DOHH2 (cell line): ENCODE data around the gene LOX.

Experiments
- H3F3A ChIP-seq: fragments of 200-600 bp; sonication (generic), shearing (Covaris generic); 2 replicates; pipeline ENCODE4 v1.6.0; 2016; ENCODE audit warnings: antibody characterized with exemption, mild to moderate bottlenecking; ENCODE audit not compliant: control insufficient read depth, insufficient read depth
- H3K27ac ChIP-seq: fragments of 200-600 bp; sonication (generic); 2 replicates; pipeline ENCODE4 v1.5.1; 2014; ENCODE audit warnings: low read depth, mild to moderate bottlenecking, low read length, moderate library complexity
- H3K27me3 ChIP-seq: fragments of 200-600 bp; sonication (generic); 2 replicates; pipeline ENCODE4 v1.6.1; 2014; ENCODE audit warnings: mild to moderate bottlenecking, low read length, mixed read lengths; ENCODE audit not compliant: control insufficient read depth
- H3K36me3 ChIP-seq: fragments of 200-600 bp; sonication (generic); 2 replicates; pipeline ENCODE4 v1.6.1; 2014; ENCODE audit warnings: mild to moderate bottlenecking, low read length, moderate library complexity, mixed read lengths; ENCODE audit not compliant: control insufficient read depth
- H3K4me1 ChIP-seq: fragments of 200-600 bp; sonication (generic); 2 replicates; pipeline ENCODE4 v1.6.1; 2014; ENCODE audit warnings: mild to moderate bottlenecking, low read length, mixed read lengths; ENCODE audit not compliant: control insufficient read depth
- H3K4me2 ChIP-seq: fragments of 200-600 bp; sonication (generic); 2 replicates; pipeline ENCODE4 v1.6.0; 2014; ENCODE audit warnings: mild to moderate bottlenecking, low read length, moderate library complexity
- H3K4me3 ChIP-seq: fragments of 200-600 bp; sonication (generic); 2 replicates; pipeline ENCODE4 v1.5.1; 2014; ENCODE audit warnings: mild to moderate bottlenecking, low read length, mixed read lengths
- H3K79me2 ChIP-seq: fragments of 200-600 bp; sonication (generic); 2 replicates; pipeline ENCODE4 v1.6.1; 2014; ENCODE audit warnings: mild to moderate bottlenecking, low read length, mixed read lengths; ENCODE audit not compliant: control insufficient read depth
- H3K9me2 ChIP-seq: fragments of 200-600 bp; sonication (generic); replicated peaks from 2 replicates; pipeline ENCODE4 v1.6.1; 2014; ENCODE audit warnings: mild to moderate bottlenecking, low read length, mixed read lengths; ENCODE audit not compliant: control insufficient read depth
- H3K9me3 ChIP-seq: fragments of 200-600 bp; sonication (generic); 2 replicates; pipeline ENCODE4 v1.6.1; 2014; ENCODE audit warnings: antibody characterized with exemption, low read length, mixed read lengths; ENCODE audit not compliant: control insufficient read depth, insufficient read depth
- H4K20me1 ChIP-seq: fragments of 200-600 bp; sonication (generic); 2 replicates; pipeline ENCODE4 v1.6.0; 2014; ENCODE audit warnings: low read depth, mild to moderate bottlenecking, antibody characterized with exemption, low read length, moderate library complexity; ENCODE audit not compliant: control insufficient read depth, insufficient read depth
- EZH2phosphoT487 ChIP-seq: fragments of 200-600 bp; sonication (generic); IDR thresholded peaks from 2 replicates; pipeline ENCODE4 v1.6.1; 2017; ENCODE audit warnings: borderline replicate concordance, mild to moderate bottlenecking, antibody characterized with exemption, low read length, moderate library complexity, mixed read lengths
- TF ChIP-seq, protein P1 (sequence below): fragments of 200-600 bp; sonication (generic); IDR thresholded peaks from one replicate; pipeline ENCODE4 v1.5.1; 2014; ENCODE audit warnings: antibody characterized with exemption, mild to moderate bottlenecking, low read depth, low read length; ENCODE audit not compliant: poor library complexity, severe bottlenecking

Gene LOX

DNA sequence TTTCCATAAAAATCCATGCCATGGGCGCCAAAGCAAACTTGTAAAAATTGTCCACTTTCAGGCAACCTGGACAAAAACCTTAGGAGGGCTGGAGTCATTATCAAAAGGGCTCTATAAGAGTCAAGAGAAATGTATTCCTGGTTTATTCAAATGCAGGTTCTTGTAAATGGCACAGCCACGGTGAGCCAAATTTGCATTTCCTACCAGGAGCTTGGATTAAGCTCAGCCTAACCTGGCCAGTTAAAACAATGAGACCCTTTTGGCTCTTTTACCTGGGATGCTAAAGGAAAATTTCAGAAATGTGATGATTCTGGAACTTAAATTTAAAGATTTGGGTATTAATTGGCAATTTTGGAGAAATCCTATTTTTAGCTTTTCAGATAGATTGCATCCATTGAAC is 42.4 kb upstream of the LOX start:
- H3K79me2 ChIP-seq: no peaks in the 10 kb centered on the region
- no peaks in the 10 kb centered on the region for H3K9me3 ChIP-seq
- no peak overlapping the region for H3K4me3 ChIP-seq
- H3K27ac ChIP-seq: no peak overlapping the region
- no peaks in the 10 kb centered on the region for H3K36me3 ChIP-seq
- H3K4me2 ChIP-seq: no peak overlapping the region
- no peak for TF ChIP-seq EZH2phosphoT487
- TF ChIP-seq, protein P1, sequence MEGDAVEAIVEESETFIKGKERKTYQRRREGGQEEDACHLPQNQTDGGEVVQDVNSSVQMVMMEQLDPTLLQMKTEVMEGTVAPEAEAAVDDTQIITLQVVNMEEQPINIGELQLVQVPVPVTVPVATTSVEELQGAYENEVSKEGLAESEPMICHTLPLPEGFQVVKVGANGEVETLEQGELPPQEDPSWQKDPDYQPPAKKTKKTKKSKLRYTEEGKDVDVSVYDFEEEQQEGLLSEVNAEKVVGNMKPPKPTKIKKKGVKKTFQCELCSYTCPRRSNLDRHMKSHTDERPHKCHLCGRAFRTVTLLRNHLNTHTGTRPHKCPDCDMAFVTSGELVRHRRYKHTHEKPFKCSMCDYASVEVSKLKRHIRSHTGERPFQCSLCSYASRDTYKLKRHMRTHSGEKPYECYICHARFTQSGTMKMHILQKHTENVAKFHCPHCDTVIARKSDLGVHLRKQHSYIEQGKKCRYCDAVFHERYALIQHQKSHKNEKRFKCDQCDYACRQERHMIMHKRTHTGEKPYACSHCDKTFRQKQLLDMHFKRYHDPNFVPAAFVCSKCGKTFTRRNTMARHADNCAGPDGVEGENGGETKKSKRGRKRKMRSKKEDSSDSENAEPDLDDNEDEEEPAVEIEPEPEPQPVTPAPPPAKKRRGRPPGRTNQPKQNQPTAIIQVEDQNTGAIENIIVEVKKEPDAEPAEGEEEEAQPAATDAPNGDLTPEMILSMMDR: no peak
- no peaks in the 10 kb centered on the region for H3K9me2 ChIP-seq
- no peaks in the 10 kb centered on the region for H3K4me1 ChIP-seq
- H3K27me3 ChIP-seq: no peaks in the 10 kb centered on the region
- H4K20me1 ChIP-seq: no peaks in the 10 kb centered on the region
- H3F3A ChIP-seq: no peaks in the 10 kb centered on the region

DNA sequence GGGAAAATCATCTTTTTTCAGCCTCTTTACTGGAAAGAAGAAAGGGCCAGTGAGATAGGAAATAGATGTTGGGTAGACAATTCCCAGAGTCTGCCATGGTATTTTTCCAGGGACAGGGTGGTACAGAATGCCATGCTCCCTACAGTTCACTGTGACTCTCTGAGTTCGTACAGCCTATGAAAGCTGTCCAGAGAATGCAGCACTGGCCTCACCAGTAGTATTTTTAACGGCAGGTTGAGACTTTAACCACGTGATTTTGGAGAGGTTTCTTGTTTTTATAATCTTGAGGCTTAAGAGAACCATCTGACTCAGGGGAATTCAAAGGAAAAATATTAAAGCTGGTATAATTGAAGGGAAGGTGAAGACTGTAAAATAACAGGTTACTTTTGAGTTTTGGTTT is 41.1 kb upstream of the LOX start:
- H3K4me2 ChIP-seq: no peak overlapping the region
- no peaks in the 10 kb centered on the region for H4K20me1 ChIP-seq
- H3K4me1 ChIP-seq: no peaks in the 10 kb centered on the region
- no peak overlapping the region for H3K27ac ChIP-seq
- H3K79me2 ChIP-seq: no peaks in the 10 kb centered on the region
- H3K9me2 ChIP-seq: no peaks in the 10 kb centered on the region
- no peaks in the 10 kb centered on the region for H3F3A ChIP-seq
- no peak overlapping the region for H3K4me3 ChIP-seq
- H3K9me3 ChIP-seq: no peaks in the 10 kb centered on the region
- H3K27me3 ChIP-seq: no peaks in the 10 kb centered on the region
- no peak for TF ChIP-seq EZH2phosphoT487
- TF ChIP-seq, protein P1: no peak
- H3K36me3 ChIP-seq: no peaks in the 10 kb centered on the region

DNA sequence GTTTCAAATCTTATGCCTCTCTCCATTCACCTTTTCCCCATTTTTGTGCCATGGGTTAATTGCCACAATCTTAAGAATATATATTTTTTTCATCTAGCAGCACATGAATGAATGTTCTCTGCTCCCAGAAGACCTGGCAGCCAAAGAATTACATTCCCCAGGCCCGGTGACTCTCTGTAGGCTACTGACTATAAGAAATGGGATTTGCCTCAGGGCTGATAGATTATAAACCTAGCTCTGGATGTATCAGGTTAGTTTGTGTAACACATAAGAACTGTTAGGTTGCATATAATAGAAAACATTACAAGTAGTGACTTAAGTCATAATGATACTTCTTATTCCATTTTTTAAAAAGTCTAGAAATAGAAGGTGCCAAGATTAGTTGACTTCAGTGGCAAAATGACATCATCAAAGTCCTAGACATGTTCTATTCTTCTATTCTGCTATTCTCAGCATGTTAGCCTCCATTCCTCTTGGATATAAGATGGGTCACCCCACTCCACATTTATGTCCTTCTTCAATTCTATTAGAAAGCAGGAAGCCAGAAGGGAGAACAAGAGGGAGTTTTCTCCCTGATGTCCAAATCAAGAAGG is 40.4 kb upstream of the LOX start:
- H4K20me1 ChIP-seq: no peaks in the 10 kb centered on the region
- TF ChIP-seq, protein P1: no peak
- TF ChIP-seq EZH2phosphoT487: no peak
- H3K4me3 ChIP-seq: no peak overlapping the region

More for the DNA sequence above, 40.4 kb upstream of the LOX start:
- Histone ChIP-seq H3K4me1 (no peaks in the 10 kb centered on the region), H3K79me2 (no peaks in the 10 kb centered on the region), H3K9me3 (no peaks in the 10 kb centered on the region), H3K27ac (no peak overlapping the region), H3K9me2 (no peaks in the 10 kb centered on the region), H3K4me2 (no peak overlapping the region), H3K36me3 (no peaks in the 10 kb centered on the region), H3K27me3 (no peaks in the 10 kb centered on the region), H3F3A (no peaks in the 10 kb centered on the region)
